ENCODE data around the gene SPRING1.
A peak's percentile ranks its signal among the peaks of the same experiment; 100 is the strongest.

The SPRING1 gene, protein sequence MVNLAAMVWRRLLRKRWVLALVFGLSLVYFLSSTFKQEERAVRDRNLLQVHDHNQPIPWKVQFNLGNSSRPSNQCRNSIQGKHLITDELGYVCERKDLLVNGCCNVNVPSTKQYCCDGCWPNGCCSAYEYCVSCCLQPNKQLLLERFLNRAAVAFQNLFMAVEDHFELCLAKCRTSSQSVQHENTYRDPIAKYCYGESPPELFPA

DNA sequence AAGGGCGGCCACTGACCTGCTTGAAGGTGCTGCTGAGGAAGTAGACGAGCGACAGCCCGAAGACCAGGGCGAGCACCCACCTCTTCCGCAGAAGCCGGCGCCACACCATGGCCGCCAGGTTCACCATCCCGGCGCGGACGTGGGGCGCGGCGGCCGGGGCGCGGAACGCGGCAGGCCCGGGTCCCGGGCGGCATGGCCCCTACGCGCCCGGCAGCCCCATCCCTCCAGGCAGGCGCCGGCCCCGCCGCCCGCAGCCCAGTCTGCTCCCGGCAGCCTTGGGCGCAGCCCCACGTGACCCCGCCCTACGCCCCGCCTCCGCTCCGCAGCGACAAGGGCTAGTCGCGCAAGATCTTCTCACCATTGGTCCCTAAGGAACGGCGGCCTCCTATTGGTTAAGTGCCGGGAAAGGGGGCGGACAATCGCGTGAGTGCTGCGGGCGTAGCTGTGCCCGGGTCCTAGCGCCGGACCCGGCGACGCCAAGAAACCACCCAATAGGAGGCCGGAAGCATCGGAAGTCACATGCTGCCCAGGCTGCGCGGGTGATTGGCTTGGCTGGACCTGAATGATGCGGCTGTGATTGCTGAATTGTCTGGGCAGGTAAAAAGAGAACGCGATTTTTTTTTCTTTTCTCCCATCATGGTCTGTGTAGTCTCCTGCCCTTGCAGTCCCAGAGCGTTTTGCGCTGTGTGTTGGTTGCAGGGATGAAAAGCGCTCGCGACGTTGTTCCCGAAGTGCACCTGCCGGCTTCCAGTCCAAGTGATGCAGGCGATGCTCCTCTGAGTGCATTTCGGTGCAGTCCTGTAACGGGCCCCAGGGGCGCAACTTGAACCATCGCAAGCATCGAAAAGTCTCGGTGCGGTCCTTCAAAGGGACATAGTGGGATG is at the start of gene SPRING1, which contains the start of gene RNFT2:
Gene SPRING1, minus strand, starts transcription at position 296 of the 884 bp plus-strand sequence. Its CDS starts 169 bp downstream, at position 127.
Gene RNFT2, plus strand, starts transcription at position 542 of the 884 bp plus-strand sequence. CDS start 2,183 bp downstream, outside the sequence.
- peaks cover 9 to 17% (median 10%) of the 10 kb centered on the region in 5 donors for H3K36me3 ChIP-seq (ENCODE audit: control insufficient read depth in 5 of 5, insufficient read depth in 5 of 5, low read length in 5 of 5)
- no peaks in the 10 kb centered on the region for H3K27me3 ChIP-seq (ENCODE audit: control insufficient read depth in 5 of 5, insufficient read depth in 4 of 5, low read length in 5 of 5)
- H3K9me3 ChIP-seq (ENCODE audit: control insufficient read depth in 5 of 5, low read length in 5 of 5): no peaks in the 10 kb centered on the region
- peak within 1 kb of the TSS; percentile 60 for H3K27ac ChIP-seq (ENCODE audit: low read depth, low read length)
- peak within 1 kb of the TSS; percentile 65 to 94 (median 90) for H3K9ac ChIP-seq (ENCODE audit: low read length in 5 of 5)
- peak within 1 kb of the TSS; percentile 97 to 100 (median 98) for H3K4me3 ChIP-seq (ENCODE audit: low read depth in 1 of 5, low read length in 5 of 5)
- peaks cover 0 to 26% (median 21%) of the 10 kb centered on the region in 5 donors for H3K4me1 ChIP-seq (ENCODE audit: control insufficient read depth in 5 of 5, insufficient read depth in 5 of 5, low read length in 5 of 5)

DNA sequence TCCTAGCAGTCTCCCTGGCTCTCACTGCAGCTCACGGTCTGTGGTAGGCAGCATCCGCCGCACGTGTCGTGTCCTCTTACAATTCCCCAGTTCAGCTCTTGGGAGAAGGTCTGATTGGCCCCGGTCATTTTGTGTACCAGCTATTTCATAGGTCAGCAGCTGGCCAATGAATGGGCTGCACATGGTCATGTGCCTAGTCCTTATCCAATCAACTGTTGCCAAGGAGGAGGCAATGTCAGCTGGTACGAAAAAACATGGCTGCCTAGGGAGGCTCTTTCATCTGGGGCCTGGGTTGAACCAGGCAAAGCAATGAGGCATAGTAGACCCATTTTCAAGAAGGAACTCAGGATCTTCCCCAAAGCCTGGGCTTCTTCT is 46.4 kb upstream of the SPRING1 start:
- Histone ChIP-seq H3K9ac (ENCODE audit: low read length in 5 of 5) (no peak overlapping the region), H3K27ac (ENCODE audit: low read depth, low read length) (no peak overlapping the region), H3K27me3 (ENCODE audit: control insufficient read depth in 5 of 5, insufficient read depth in 4 of 5, low read length in 5 of 5) (no peaks in the 10 kb centered on the region), H3K4me3 (ENCODE audit: low read depth in 1 of 5, low read length in 5 of 5) (no peak overlapping the region), H3K9me3 (ENCODE audit: control insufficient read depth in 5 of 5, low read length in 5 of 5) (peaks cover 0 to 3% (median 0%) of the 10 kb centered on the region in 5 donors), H3K4me1 (ENCODE audit: control insufficient read depth in 5 of 5, insufficient read depth in 5 of 5, low read length in 5 of 5) (no peaks in the 10 kb centered on the region), H3K36me3 (ENCODE audit: control insufficient read depth in 5 of 5, insufficient read depth in 5 of 5, low read length in 5 of 5) (no peaks in the 10 kb centered on the region)

DNA sequence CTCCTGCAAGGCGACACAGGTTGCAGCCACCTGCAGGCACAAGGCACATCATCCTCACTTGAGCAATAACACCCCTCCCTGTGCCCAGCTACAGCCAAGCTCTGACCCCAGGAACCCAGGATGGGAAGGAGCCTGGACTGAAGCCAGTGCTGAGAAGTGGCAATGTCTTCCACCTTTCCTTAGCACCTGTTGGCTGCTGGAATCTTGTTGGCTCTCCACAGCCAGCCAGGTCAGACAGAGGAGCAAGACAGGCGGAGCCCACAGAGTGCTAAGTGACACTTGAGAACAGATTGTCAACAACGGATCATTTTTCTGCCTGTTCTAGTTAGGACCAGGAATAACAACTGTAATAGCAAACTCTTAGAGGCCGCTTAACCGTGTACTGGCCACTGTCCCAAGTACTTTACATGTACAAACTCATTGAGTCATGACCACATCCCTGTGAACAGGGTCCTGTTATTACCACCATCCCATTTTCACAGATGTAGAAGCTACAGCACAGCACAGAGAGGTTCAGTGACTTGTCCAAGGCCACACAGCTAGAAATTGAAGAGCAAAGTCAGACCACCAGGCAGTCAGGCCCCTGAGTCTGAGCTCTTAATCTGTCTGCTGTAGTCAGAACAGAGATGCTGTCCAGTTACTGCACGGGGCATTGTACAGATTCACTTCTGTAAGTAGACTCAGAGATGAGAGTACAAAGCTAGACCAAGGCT is 45.8 kb upstream of the SPRING1 start:
- Histone ChIP-seq H3K9me3 (ENCODE audit: control insufficient read depth in 5 of 5, low read length in 5 of 5) (peaks cover 0 to 3% (median 0%) of the 10 kb centered on the region in 5 donors), H3K36me3 (ENCODE audit: control insufficient read depth in 5 of 5, insufficient read depth in 5 of 5, low read length in 5 of 5) (no peaks in the 10 kb centered on the region), H3K4me1 (ENCODE audit: control insufficient read depth in 5 of 5, insufficient read depth in 5 of 5, low read length in 5 of 5) (no peaks in the 10 kb centered on the region), H3K4me3 (ENCODE audit: low read depth in 1 of 5, low read length in 5 of 5) (no peak overlapping the region), H3K27me3 (ENCODE audit: control insufficient read depth in 5 of 5, insufficient read depth in 4 of 5, low read length in 5 of 5) (no peaks in the 10 kb centered on the region), H3K9ac (ENCODE audit: low read length in 5 of 5) (no peak overlapping the region), H3K27ac (ENCODE audit: low read depth, low read length) (no peak overlapping the region)

DNA sequence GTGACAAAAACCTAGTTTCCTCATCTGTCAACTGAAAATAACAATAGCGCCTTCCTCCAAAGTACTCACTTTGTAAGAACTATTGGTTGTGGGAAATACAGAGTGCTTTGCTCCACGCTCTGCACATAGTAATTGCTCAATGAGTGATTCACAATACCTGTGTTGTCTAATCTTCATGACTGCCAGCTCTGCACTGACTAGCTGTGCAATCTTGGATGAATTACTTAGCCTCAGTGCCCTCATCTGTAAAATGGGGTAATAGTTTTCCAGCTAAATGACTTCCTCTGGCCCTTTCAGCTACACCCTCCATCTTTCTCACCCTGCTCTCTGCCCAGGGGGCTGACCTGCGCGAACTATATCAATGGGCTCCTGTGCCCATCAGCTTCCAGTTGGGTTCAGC is 43.1 kb upstream of the SPRING1 start:
- H3K27ac ChIP-seq (ENCODE audit: low read depth, low read length): no peak overlapping the region
- no peak overlapping the region for H3K4me3 ChIP-seq (ENCODE audit: low read depth in 1 of 5, low read length in 5 of 5)
- H3K4me1 ChIP-seq (ENCODE audit: control insufficient read depth in 5 of 5, insufficient read depth in 5 of 5, low read length in 5 of 5): no peaks in the 10 kb centered on the region
- no peak overlapping the region for H3K9ac ChIP-seq (ENCODE audit: low read length in 5 of 5)
- H3K36me3 ChIP-seq (ENCODE audit: control insufficient read depth in 5 of 5, insufficient read depth in 5 of 5, low read length in 5 of 5): no peaks in the 10 kb centered on the region
- H3K9me3 ChIP-seq (ENCODE audit: control insufficient read depth in 5 of 5, low read length in 5 of 5): no peaks in the 10 kb centered on the region
- no peaks in the 10 kb centered on the region for H3K27me3 ChIP-seq (ENCODE audit: control insufficient read depth in 5 of 5, insufficient read depth in 4 of 5, low read length in 5 of 5)

DNA sequence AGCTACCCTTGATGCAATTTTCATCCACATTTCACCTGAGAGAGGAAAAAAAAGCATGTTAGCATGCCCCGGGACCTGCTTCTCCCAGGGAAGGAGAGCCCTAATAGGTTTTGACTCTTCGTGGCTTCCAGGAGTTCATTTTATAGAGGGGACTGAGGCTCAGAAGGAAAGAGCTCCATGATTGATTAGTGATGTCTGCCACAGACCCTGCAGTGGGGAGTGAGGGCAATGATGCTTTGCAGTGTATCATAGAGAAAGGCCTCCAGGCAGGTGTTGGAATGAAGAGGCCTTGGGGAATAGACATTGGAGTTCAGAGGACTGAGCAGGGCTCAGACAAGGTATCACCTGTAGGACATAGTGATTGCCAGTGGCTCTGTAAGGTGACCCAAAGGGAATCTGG is 41.7 kb upstream of the SPRING1 start:
- H3K27me3 ChIP-seq (ENCODE audit: control insufficient read depth in 5 of 5, insufficient read depth in 4 of 5, low read length in 5 of 5): no peaks in the 10 kb centered on the region
- no peak overlapping the region for H3K27ac ChIP-seq (ENCODE audit: low read depth, low read length)
- no peaks in the 10 kb centered on the region for H3K9me3 ChIP-seq (ENCODE audit: control insufficient read depth in 5 of 5, low read length in 5 of 5)
- no peaks in the 10 kb centered on the region for H3K36me3 ChIP-seq (ENCODE audit: control insufficient read depth in 5 of 5, insufficient read depth in 5 of 5, low read length in 5 of 5)
- H3K4me3 ChIP-seq (ENCODE audit: low read depth in 1 of 5, low read length in 5 of 5): no peak overlapping the region
- no peak overlapping the region for H3K9ac ChIP-seq (ENCODE audit: low read length in 5 of 5)
- H3K4me1 ChIP-seq (ENCODE audit: control insufficient read depth in 5 of 5, insufficient read depth in 5 of 5, low read length in 5 of 5): no peaks in the 10 kb centered on the region

DNA sequence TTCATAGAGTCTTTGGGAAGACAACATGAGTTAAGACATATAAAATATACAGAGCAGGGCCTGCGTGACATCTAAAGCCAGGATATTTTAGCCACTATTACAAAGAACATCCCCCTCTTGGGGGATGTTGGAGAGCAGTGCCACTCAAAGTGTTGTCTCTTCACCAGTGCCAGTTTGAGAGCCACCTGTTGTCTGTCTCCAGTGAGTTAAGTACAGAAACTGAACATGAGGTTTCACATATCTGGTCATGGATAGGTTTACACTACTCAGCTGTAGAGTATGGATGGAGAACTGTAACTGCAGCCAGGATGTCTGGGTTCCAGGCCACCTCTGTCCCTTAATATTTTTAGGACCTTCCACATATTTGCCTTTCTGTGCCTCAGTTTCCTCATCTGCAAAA is 39.4 kb upstream of the SPRING1 start:
- Histone ChIP-seq H3K36me3 (ENCODE audit: control insufficient read depth in 5 of 5, insufficient read depth in 5 of 5, low read length in 5 of 5) (no peaks in the 10 kb centered on the region), H3K4me1 (ENCODE audit: control insufficient read depth in 5 of 5, insufficient read depth in 5 of 5, low read length in 5 of 5) (peaks cover 0 to 6% (median 0%) of the 10 kb centered on the region in 5 donors), H3K9me3 (ENCODE audit: control insufficient read depth in 5 of 5, low read length in 5 of 5) (peaks cover 0 to 4% (median 0%) of the 10 kb centered on the region in 5 donors), H3K27ac (ENCODE audit: low read depth, low read length) (no peak overlapping the region), H3K9ac (ENCODE audit: low read length in 5 of 5) (no peak overlapping the region), H3K27me3 (ENCODE audit: control insufficient read depth in 5 of 5, insufficient read depth in 4 of 5, low read length in 5 of 5) (no peaks in the 10 kb centered on the region), H3K4me3 (ENCODE audit: low read depth in 1 of 5, low read length in 5 of 5) (no peak overlapping the region)

DNA sequence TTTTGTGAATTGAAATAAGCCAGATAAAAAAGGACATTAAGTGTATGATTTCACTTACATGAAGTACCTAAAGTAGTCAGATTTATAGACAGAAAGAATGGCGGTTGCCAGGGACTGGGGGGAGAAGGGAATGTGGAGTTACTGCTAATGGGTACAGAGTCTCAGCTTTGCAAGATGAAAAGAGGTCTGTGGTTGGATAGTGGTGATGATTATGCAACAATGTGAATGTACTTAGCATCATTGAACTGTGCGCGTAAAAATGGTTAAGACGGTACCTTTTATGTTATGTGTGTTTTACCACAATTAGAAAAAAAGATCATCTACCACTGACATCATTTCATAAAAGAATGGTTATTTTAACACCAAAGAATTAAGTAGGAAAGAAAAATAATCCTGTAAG is 36.2 kb upstream of the SPRING1 start:
- H3K27ac ChIP-seq (ENCODE audit: low read depth, low read length): no peak overlapping the region

DNA sequence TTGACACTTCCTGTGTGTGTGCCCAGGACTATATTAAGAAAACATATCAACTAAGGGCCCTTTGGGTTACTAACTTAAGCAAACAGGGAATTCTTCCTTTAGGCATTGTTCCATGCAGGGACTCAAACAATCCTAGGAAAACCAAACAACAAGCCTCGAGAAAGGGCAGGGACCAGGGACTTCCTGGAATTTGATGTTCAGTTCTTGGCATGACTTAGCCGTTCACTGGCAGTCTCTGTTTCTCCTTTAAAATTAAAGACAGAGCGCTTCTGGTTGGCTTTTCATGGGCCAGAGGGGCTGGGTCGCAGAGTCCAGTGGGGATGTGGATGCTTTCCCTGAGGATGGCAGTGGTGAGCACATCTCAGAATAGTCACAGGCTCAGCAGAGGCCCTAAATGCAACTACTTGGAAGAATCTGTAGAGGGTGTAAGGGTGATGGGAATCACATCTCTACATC is 35.4 kb upstream of the SPRING1 start:
- H3K4me1 ChIP-seq (ENCODE audit: control insufficient read depth in 5 of 5, insufficient read depth in 5 of 5, low read length in 5 of 5): peaks cover 0 to 11% (median 0%) of the 10 kb centered on the region in 5 donors
- H3K4me3 ChIP-seq (ENCODE audit: low read depth in 1 of 5, low read length in 5 of 5): no peak overlapping the region
- no peak overlapping the region for H3K27ac ChIP-seq (ENCODE audit: low read depth, low read length)
- no peaks in the 10 kb centered on the region for H3K27me3 ChIP-seq (ENCODE audit: control insufficient read depth in 5 of 5, insufficient read depth in 4 of 5, low read length in 5 of 5)
- no peaks in the 10 kb centered on the region for H3K36me3 ChIP-seq (ENCODE audit: control insufficient read depth in 5 of 5, insufficient read depth in 5 of 5, low read length in 5 of 5)
- H3K9ac ChIP-seq (ENCODE audit: low read length in 5 of 5): no peak overlapping the region
- peaks cover 0 to 4% (median 0%) of the 10 kb centered on the region in 5 donors for H3K9me3 ChIP-seq (ENCODE audit: control insufficient read depth in 5 of 5, low read length in 5 of 5)

More for the DNA sequence above, 36.2 kb upstream of the SPRING1 start:
- Histone ChIP-seq H3K4me1 (ENCODE audit: control insufficient read depth in 5 of 5, insufficient read depth in 5 of 5, low read length in 5 of 5) (peaks cover 0 to 11% (median 0%) of the 10 kb centered on the region in 5 donors), H3K36me3 (ENCODE audit: control insufficient read depth in 5 of 5, insufficient read depth in 5 of 5, low read length in 5 of 5) (no peaks in the 10 kb centered on the region), H3K4me3 (ENCODE audit: low read depth in 1 of 5, low read length in 5 of 5) (no peak overlapping the region), H3K27me3 (ENCODE audit: control insufficient read depth in 5 of 5, insufficient read depth in 4 of 5, low read length in 5 of 5) (no peaks in the 10 kb centered on the region), H3K9ac (ENCODE audit: low read length in 5 of 5) (no peak overlapping the region), H3K9me3 (ENCODE audit: control insufficient read depth in 5 of 5, low read length in 5 of 5) (peaks cover 0 to 4% (median 0%) of the 10 kb centered on the region in 5 donors)

DNA sequence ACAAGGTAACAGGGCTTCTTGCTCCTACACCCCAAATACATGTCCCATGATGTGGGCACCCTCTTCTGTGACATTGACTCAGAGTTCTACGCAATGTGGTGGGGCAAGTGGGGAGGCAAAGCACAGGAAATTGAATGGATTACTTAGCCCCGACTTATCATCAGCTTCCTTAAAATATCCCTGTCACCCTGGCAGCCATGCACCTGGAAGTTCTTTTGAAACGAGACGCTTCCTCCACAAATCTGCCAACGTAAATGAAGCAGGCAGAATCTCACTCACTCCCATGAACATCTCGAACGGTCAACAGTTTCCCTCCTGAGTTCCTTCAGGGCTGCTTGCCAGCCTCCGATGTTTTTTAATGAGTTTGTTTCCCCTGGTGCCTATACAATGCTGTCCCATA is 33.8 kb upstream of the SPRING1 start:
- Histone ChIP-seq H3K9ac (ENCODE audit: low read length in 5 of 5) (no peak overlapping the region), H3K4me1 (ENCODE audit: control insufficient read depth in 5 of 5, insufficient read depth in 5 of 5, low read length in 5 of 5) (peaks cover 0 to 11% (median 0%) of the 10 kb centered on the region in 5 donors), H3K27me3 (ENCODE audit: control insufficient read depth in 5 of 5, insufficient read depth in 4 of 5, low read length in 5 of 5) (no peaks in the 10 kb centered on the region), H3K4me3 (ENCODE audit: low read depth in 1 of 5, low read length in 5 of 5) (no peak overlapping the region), H3K27ac (ENCODE audit: low read depth, low read length) (no peak overlapping the region), H3K36me3 (ENCODE audit: control insufficient read depth in 5 of 5, insufficient read depth in 5 of 5, low read length in 5 of 5) (no peaks in the 10 kb centered on the region), H3K9me3 (ENCODE audit: control insufficient read depth in 5 of 5, low read length in 5 of 5) (peaks cover 0 to 4% (median 0%) of the 10 kb centered on the region in 5 donors)
